ENCODE measurements around the gene MED17.

Gene MED17

GRCh38 chr11:93783362-93783761, 720 bp upstream of the MED17 start:
- H3K27me3 ChIP-seq (ENCODE audit: control insufficient read depth, insufficient read depth, low read length): no peaks in the 10 kb centered on the region
- peak overlapping the region; percentile 97 for H3K4me3 ChIP-seq (ENCODE audit: low read depth, low read length)
- no peak overlapping the region; the same call in 1 of the 2 replicates for H3K9ac ChIP-seq (ENCODE audit: low read depth, low read length)
- H3K27ac ChIP-seq (ENCODE audit: low read depth, low read length): no peak overlapping the region
- H3K4me1 ChIP-seq (ENCODE audit: control insufficient read depth, insufficient read depth, low read length): peaks cover 9% of the 10 kb centered on the region; the same call in 1 of the 2 replicates
- H3K36me3 ChIP-seq (ENCODE audit: control insufficient read depth, insufficient read depth, low read length): peaks cover 24% of the 10 kb centered on the region
- no peaks in the 10 kb centered on the region for H3K9me3 ChIP-seq (ENCODE audit: control insufficient read depth, insufficient read depth, low read length)

DNA sequence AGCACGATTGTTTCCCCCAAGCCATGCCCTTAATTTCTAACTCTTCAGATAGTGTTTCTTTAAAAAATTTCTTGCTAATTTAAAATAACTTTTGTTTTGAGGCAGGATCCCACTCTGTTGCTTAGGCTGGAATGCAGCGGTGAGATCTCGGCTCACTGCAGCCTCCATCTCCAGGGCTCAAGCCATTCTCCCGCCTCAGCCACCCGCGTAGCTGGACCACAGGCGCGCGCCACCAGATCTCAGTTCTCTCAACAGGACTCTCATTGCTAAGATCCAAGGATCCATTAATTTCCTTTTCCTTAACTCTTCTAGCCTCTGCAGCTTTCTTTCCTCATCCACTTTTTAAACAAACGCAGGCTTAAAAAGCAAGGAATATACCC, 327 bp upstream of the MED17 start:
- H3K9ac ChIP-seq (ENCODE audit: low read depth, low read length): peak overlapping the region; percentile 98

DNA sequence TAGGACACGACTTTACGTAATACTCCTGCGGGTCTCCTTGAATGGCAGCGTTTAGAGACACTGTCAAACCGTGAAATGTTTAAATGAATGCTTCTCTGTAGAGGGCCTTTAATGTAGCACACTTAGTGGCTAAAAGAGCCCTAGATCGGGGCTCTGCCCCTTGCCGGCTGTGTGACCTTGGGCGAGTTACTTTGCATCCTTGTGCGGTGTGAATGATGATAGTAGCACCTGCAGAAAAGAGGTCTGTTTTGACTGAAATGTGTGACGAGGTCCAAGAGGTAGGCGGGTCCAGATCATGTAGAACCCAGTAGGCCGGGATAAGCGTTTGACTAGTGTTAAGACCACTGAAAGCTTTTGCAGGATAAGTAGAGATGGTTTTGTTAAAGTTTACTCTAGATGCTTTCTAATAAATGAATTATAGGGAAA, 866 bp downstream of the MED17 start:
- peak overlapping the region; percentile 99 for H3K27ac ChIP-seq (ENCODE audit: low read depth, low read length)

More for the DNA sequence above, 327 bp upstream of the MED17 start:
- peaks cover 9% of the 10 kb centered on the region; the same call in 1 of the 2 replicates for H3K4me1 ChIP-seq (ENCODE audit: control insufficient read depth, insufficient read depth, low read length)
- H3K36me3 ChIP-seq (ENCODE audit: control insufficient read depth, insufficient read depth, low read length): peaks cover 27% of the 10 kb centered on the region
- H3K27me3 ChIP-seq (ENCODE audit: control insufficient read depth, insufficient read depth, low read length): no peaks in the 10 kb centered on the region
- H3K4me3 ChIP-seq (ENCODE audit: low read depth, low read length): peak overlapping the region; percentile 97
- peak overlapping the region; percentile 99 for H3K27ac ChIP-seq (ENCODE audit: low read depth, low read length)
- no peaks in the 10 kb centered on the region for H3K9me3 ChIP-seq (ENCODE audit: control insufficient read depth, insufficient read depth, low read length)

GRCh38 chr11:93791493-93791892, 7.4 kb downstream of the MED17 start:
- Histone ChIP-seq H3K36me3 (ENCODE audit: control insufficient read depth, insufficient read depth, low read length) (peaks cover 96% of the 10 kb centered on the region), H3K4me3 (ENCODE audit: low read depth, low read length) (no peak overlapping the region), H3K27me3 (ENCODE audit: control insufficient read depth, insufficient read depth, low read length) (no peaks in the 10 kb centered on the region), H3K4me1 (ENCODE audit: control insufficient read depth, insufficient read depth, low read length) (peaks cover 4% of the 10 kb centered on the region; the same call in 1 of the 2 replicates), H3K9me3 (ENCODE audit: control insufficient read depth, insufficient read depth, low read length) (no peaks in the 10 kb centered on the region), H3K27ac (ENCODE audit: low read depth, low read length) (no peak overlapping the region), H3K9ac (ENCODE audit: low read depth, low read length) (no peak overlapping the region)

More for the DNA sequence above, 866 bp downstream of the MED17 start:
- Histone ChIP-seq H3K4me1 (ENCODE audit: control insufficient read depth, insufficient read depth, low read length) (peaks cover 9% of the 10 kb centered on the region; the same call in 1 of the 2 replicates), H3K4me3 (ENCODE audit: low read depth, low read length) (peak overlapping the region; percentile 97), H3K36me3 (ENCODE audit: control insufficient read depth, insufficient read depth, low read length) (peaks cover 39% of the 10 kb centered on the region), H3K27me3 (ENCODE audit: control insufficient read depth, insufficient read depth, low read length) (no peaks in the 10 kb centered on the region), H3K9ac (ENCODE audit: low read depth, low read length) (peak overlapping the region; percentile 98), H3K9me3 (ENCODE audit: control insufficient read depth, insufficient read depth, low read length) (no peaks in the 10 kb centered on the region)

- Histone ChIP-seq H3K4me3 (ENCODE audit: low read depth, low read length) (no peak overlapping the region), H3K27ac (ENCODE audit: low read depth, low read length) (no peak overlapping the region), H3K27me3 (ENCODE audit: control insufficient read depth, insufficient read depth, low read length) (no peaks in the 10 kb centered on the region), H3K36me3 (ENCODE audit: control insufficient read depth, insufficient read depth, low read length) (peaks cover 97% of the 10 kb centered on the region), H3K9ac (ENCODE audit: low read depth, low read length) (no peak overlapping the region), H3K9me3 (ENCODE audit: control insufficient read depth, insufficient read depth, low read length) (no peaks in the 10 kb centered on the region), H3K4me1 (ENCODE audit: control insufficient read depth, insufficient read depth, low read length) (no peaks in the 10 kb centered on the region)
Measured at GRCh38 chr11:93796441-93797231, 12.6 kb downstream of the MED17 start.

DNA sequence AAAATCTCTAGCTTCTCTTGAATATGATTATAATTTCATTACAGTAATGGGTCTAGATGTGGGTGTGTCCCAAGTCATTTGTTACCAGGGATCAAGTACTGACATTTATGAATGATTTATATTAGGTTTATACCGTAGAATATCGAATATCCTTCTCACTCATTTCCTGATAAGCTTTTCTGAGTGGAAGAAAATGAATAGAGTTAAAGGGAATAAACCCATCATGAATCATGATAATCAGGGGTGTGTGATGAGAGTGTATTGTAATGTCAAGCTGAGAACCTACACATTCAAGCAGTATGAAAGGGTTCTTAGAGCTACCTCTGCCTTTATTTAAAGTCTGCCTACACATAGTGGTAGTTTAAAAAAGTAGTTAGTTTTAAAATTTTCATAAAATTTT, 17.3 kb downstream of the MED17 start:
- H3K4me3 ChIP-seq (ENCODE audit: low read depth, low read length): no peak overlapping the region
- no peak overlapping the region for H3K27ac ChIP-seq (ENCODE audit: low read depth, low read length)
- no peaks in the 10 kb centered on the region for H3K4me1 ChIP-seq (ENCODE audit: control insufficient read depth, insufficient read depth, low read length)
- H3K9me3 ChIP-seq (ENCODE audit: control insufficient read depth, insufficient read depth, low read length): no peaks in the 10 kb centered on the region
- H3K27me3 ChIP-seq (ENCODE audit: control insufficient read depth, insufficient read depth, low read length): no peaks in the 10 kb centered on the region
- no peak overlapping the region for H3K9ac ChIP-seq (ENCODE audit: low read depth, low read length)
- H3K36me3 ChIP-seq (ENCODE audit: control insufficient read depth, insufficient read depth, low read length): peaks cover 95% of the 10 kb centered on the region

GRCh38 chr11:93804879-93805278, 20.8 kb downstream of the MED17 start:
- H3K36me3 ChIP-seq (ENCODE audit: control insufficient read depth, insufficient read depth, low read length): peaks cover 95% of the 10 kb centered on the region
- H3K27me3 ChIP-seq (ENCODE audit: control insufficient read depth, insufficient read depth, low read length): no peaks in the 10 kb centered on the region
- no peaks in the 10 kb centered on the region for H3K9me3 ChIP-seq (ENCODE audit: control insufficient read depth, insufficient read depth, low read length)
- H3K27ac ChIP-seq (ENCODE audit: low read depth, low read length): no peak overlapping the region
- H3K4me1 ChIP-seq (ENCODE audit: control insufficient read depth, insufficient read depth, low read length): no peaks in the 10 kb centered on the region
- H3K4me3 ChIP-seq (ENCODE audit: low read depth, low read length): no peak overlapping the region
- H3K9ac ChIP-seq (ENCODE audit: low read depth, low read length): no peak overlapping the region

GRCh38 chr11:93807980-93808379, 23.9 kb downstream of the MED17 start:
- Histone ChIP-seq H3K27ac (ENCODE audit: low read depth, low read length) (no peak overlapping the region), H3K27me3 (ENCODE audit: control insufficient read depth, insufficient read depth, low read length) (no peaks in the 10 kb centered on the region), H3K9ac (ENCODE audit: low read depth, low read length) (no peak overlapping the region), H3K9me3 (ENCODE audit: control insufficient read depth, insufficient read depth, low read length) (no peaks in the 10 kb centered on the region), H3K4me3 (ENCODE audit: low read depth, low read length) (no peak overlapping the region), H3K36me3 (ENCODE audit: control insufficient read depth, insufficient read depth, low read length) (peaks cover 95% of the 10 kb centered on the region), H3K4me1 (ENCODE audit: control insufficient read depth, insufficient read depth, low read length) (no peaks in the 10 kb centered on the region)

DNA sequence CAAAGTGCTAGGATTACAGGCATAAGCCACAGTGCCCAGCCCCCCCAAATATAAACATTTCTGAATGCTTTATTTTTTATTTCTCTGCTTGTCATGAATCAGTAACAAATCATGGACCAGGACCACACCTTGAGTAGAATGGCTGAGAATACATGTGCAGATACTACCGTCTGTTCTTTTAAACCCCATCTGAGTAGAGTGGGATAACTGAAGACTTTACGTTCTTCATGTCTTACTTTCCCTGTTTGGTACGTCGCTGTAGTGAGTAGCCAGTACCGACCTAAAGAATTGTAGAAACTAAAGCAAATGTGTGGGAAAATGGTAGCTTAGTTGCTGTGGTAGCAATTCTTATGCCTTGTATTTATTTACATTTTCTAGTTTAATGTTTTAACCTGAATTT, 29.9 kb downstream of the MED17 start:
- H3K9me3 ChIP-seq (ENCODE audit: control insufficient read depth, insufficient read depth, low read length): no peaks in the 10 kb centered on the region
- H3K27me3 ChIP-seq (ENCODE audit: control insufficient read depth, insufficient read depth, low read length): no peaks in the 10 kb centered on the region
- no peak overlapping the region for H3K27ac ChIP-seq (ENCODE audit: low read depth, low read length)
- no peak overlapping the region for H3K4me3 ChIP-seq (ENCODE audit: low read depth, low read length)
- H3K36me3 ChIP-seq (ENCODE audit: control insufficient read depth, insufficient read depth, low read length): peaks cover 65% of the 10 kb centered on the region
- no peak overlapping the region for H3K9ac ChIP-seq (ENCODE audit: low read depth, low read length)
- peaks cover under 1% of the 10 kb centered on the region; the same call in 1 of the 2 replicates for H3K4me1 ChIP-seq (ENCODE audit: control insufficient read depth, insufficient read depth, low read length)

DNA sequence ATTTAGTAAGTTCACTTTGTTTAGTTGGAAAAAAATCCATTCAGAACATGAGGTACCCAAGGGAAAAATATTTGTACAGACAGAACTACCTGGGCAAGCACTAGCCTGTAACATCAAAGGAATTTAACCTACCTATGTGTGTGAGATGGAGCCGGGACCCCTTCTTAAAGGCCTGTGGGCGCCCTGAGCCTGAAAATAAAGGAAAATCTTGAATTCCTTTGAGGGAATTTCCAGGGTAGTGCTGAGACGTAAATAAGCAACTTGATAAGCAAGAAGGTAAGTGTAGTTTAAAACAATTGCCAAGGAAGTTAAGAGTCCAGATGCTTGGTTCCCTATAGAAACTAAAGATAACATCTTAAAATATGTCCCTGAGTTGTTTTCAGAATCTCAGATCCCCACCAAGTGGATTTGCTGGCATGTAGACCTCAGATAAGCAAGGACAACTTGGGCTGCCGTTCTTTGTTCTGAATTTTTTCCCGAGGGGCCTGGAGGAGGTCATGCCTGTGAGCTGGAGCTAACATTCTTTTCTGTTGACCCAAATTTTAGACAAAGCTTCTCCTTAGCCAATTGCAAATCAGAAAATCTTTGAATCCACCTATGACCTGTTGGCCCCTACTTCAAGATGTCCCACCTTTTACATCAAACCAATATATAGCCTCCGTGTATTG, 31.0 kb downstream of the MED17 start:
- Histone ChIP-seq H3K36me3 (ENCODE audit: control insufficient read depth, insufficient read depth, low read length) (peaks cover 54% of the 10 kb centered on the region), H3K9ac (ENCODE audit: low read depth, low read length) (no peak overlapping the region), H3K4me1 (ENCODE audit: control insufficient read depth, insufficient read depth, low read length) (peaks cover 12% of the 10 kb centered on the region), H3K9me3 (ENCODE audit: control insufficient read depth, insufficient read depth, low read length) (no peaks in the 10 kb centered on the region), H3K4me3 (ENCODE audit: low read depth, low read length) (no peak overlapping the region), H3K27me3 (ENCODE audit: control insufficient read depth, insufficient read depth, low read length) (no peaks in the 10 kb centered on the region), H3K27ac (ENCODE audit: low read depth, low read length) (peak overlapping the region; percentile 31)
